ENCODE results near the gene GRIFIN.
"Not testable (repeated sequence)": the region's sequence is repeated elsewhere in the genome, so short reads cannot be mapped to it uniquely, and the experiment has no call there.

GRIFIN gene

GRCh38 chr7:2477447-2478398 lies 1.5 kb upstream of the GRIFIN start:
- peak; percentile 20 for DNase-seq

- no peak for DNase-seq
Observed at GRCh38 chr7:2476776-2477446, 713 bp upstream of the GRIFIN start.

DNA sequence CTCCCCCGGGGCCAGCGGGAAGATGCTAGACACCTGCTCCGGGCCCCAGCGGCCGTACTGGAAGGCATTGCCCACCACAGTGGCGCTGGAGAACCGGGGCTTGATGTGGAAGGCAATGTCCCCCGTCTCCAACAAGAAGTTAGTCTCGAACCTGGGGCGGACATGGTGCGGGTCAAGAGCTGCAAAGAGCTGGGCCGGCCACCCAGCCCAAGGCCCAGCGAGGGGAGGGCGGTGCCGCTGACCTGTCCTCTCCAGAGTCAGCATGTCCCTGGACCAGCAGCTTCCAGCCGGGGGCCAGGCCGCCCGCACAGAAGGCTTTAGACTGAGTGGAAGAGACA lies 551 bp downstream of the GRIFIN start:
- DNase-seq: no peak

DNA sequence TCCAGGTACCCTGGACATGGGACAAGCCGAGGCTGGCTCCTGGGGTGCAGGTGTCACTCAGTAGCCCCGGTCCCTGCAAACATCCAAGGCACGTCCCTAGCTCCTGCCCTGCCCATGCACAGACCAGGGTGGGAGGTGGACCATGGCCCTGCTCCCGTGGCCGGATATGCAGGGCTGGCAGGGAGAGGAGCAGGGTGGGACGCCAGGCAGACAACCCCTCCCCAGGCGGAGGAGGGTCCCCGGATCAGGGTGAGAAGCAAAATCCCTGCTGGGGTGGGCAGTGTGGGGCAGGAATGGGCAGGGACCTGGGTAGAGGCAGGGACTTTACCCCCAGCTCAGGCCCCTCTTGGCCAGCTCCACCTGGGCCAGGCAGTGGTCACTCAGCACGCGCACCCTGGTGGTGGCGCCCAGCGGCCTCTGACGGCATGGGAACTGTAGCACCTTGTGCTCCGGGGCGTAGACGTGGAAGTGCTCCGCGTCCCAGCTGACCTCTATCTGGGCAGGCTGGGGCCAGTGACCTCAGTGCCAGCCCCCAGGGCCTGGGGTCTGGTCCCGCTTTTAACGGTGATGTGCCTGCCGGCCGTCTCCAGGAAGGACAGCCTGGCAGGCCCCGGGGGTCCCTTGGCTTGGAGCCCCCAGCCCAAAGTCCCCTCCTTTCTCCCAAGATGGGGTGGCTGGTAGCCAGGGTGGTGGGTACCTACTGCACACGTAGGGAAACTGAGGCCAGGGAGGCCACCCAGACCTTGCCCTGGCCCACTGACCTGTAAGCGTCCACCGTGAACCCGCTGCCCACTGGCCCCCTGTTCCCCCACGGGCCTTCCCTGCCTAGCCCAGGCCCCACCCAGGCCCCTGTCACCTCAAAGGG lies 1.2 kb downstream of the GRIFIN start:
- DNase-seq: no peak

- no peak for DNase-seq
Observed at GRCh38 chr7:2474224-2474623, 2.0 kb downstream of the GRIFIN start.

- no peak for DNase-seq
Observed at GRCh38 chr7:2473496-2474180, 2.6 kb downstream of the GRIFIN start.

DNA sequence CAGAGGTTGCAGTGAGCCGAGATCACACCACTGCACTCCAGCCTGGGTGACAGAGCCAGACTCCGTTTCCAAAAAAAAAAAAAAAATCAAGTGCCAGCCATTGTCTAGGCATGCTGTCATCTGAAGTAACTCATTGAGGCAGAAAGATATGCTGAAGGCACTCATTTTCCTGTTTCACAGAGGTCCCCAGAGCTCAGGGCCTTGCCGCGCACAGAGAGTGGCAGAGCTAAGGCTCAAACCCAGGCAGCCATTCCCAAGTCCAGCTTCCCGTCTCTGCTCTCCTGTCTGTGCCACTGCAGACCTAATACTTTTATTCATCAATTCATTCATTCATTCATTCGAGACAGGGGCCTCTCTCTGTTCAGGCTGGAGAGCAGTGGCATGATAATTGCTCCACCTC lies 3.5 kb downstream of the GRIFIN start:
- DNase-seq: no peak

DNA sequence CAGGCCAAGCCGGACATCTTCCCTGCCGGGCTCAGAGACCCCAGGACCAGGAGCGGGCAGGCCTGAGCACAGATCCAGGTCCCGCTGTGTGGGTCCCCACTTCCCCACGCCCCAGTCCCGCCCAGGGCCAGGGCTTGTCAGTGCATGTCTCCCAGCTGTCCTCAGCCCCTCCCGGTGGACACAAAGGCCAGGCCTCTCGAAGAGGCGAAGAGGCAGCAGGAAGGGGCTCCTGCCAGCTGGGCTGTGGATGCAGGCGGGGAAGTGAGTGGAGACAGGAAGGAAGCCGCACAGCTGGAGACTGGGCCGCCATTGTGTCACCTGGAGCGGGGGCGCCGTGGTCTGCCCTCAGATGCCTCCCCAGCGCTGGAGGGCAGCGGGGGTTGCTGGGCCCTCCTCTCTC lies 4.8 kb downstream of the GRIFIN start:
- no peak for DNase-seq

DNA sequence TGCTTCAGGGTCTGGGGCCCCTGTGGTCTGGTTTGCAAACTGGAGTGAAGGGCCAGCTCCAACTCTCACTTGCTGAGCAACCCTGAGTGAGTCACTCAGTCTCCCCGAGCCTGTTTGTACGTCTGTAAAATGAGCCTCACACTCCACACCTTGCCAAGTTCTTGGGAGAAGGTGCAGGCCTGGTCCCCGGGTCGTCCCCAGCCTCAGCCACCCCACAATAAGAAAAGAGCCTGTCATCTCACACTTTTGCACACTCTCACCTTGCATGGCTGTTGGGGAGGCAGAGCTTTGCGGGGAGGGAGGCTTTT lies 5.2 kb downstream of the GRIFIN start:
- DNase-seq: no peak

DNA sequence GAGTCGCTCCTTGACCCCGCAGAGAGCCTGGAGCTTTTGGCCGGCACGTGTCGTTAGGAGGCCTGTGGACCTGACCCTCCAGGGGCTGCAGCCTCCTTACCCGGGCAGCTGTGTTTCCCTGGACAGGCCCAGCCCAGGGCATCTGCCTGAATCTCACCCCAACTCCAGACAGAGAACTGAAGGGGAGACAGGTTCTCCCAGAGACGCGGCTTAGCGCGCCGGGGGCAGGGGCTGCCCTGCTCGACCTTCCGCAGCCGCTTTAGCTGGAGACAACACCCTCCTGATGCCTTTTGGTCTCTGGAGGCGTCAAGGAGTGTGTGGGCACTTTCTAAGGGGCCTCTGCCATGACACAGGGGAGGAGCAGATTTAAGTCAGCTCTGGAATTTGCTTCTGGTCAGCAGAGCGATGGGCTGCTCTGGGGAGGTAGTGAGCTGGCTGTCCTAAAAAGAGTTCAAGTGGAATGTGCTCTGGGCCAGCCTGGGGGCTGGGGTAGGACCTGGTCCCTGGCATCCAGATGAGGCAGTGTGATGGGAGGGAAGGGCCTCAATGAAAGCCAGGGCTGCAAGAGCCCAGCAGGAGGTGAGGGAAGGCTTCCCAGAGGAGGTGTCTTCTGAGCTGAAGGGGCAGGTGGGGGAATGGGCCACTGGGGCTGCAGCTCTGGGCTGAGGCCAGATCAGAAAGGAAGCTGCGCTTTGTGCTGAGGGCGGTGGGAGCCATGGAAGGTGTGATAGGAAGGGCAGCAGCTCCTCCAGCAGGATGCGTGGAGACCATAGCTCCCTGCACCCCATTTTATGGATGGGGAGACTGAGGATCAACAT lies 5.8 kb downstream of the GRIFIN start:
- DNase-seq: no peak

DNA sequence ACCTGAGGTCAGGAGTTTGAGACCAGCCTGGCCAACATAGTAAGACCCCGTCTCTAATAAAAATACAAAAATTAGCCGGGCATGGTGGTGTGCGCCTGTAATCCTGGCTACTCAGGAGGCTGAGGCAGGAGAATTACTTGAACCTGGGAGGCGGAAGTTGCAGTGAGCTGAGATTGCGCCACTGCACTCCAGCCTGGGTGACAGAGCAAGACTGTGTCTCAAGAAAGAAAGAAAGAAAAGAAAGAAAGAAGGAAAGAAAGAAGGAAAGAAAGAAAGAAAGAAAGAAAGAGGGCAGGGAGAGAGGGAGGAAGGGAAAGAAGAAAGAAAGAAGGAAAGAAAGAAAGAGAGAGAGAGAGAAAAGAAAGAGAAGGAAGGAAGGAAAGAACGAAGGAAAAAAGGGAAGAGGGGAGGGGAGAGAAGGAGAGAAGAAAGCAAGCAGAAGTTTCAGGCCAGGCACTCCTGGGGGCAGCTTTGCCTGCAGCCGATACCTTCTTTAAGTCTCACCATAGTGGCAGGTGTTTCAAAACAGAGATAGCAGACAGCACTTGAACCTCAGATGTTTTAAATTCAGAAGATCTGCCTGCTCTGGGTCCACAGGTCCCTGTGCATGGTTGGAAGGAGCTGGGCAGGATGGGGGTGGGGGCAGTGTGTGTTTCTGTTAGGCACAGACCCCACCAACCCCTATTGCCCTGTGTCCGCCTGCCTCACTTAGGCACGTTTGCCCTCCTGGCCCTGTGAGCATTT lies 6.6 kb downstream of the GRIFIN start:
- DNase-seq: not testable (repeated sequence)

DNA sequence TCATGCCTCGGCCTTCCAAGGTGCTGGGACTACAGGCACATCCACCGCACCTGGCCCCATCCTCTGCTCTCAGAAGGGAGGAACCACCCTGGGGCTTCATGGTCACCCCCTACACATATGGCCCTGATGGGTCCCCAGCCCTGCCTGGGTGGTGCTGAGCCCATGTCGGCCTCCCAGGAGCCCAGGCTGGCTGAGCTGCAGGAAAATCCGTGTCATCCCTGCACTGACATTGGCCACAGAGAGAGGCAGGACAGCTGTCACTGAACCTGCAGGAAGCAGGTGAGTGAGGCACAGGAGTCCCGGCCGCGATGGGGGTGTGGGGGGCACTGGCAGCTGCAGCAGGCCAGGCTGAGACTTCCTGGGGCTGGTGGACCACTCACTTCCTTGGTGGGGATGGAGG lies 8.0 kb downstream of the GRIFIN start:
- DNase-seq: no peak

DNA sequence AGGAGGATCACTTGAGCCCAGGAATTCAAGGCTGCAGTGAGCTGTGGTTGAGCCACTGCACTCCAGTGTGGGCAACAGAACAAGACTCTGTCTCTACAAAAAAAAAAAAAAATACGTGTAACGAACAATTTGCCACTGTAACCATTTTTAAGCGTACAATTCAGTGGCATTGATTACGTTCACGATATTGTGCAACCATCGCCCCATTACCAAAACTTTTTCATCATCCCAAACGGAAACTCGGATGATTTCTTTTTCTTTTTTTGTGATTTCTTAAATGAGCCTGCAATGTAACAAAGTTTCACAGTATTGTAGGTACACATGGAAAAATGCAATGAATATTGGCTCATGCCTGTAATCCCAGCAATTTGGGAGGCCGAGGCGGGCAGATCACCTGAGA lies 9.5 kb downstream of the GRIFIN start:
- no peak for DNase-seq

- no peak for DNase-seq
Observed at GRCh38 chr7:2465928-2466327, 10.3 kb downstream of the GRIFIN start.

DNA sequence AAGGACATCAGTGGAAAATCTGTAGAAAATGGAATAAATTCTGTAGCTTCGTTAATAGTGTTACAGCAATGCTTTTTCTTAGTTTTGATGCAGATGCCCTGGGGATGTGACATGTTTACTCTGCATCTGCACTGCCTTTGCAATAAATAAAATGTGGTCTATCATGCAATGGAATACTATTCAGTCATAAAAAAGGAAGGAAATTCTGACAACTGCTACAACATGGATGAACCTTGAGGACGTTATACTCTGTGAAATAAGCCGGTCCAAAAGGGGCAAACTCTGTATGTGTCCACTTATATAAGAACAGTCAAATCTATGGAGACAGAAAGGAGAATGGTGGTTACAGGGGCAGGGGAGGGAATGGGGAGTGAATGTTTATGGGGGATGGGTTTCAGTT lies 13.5 kb downstream of the GRIFIN start:
- no peak for DNase-seq

DNA sequence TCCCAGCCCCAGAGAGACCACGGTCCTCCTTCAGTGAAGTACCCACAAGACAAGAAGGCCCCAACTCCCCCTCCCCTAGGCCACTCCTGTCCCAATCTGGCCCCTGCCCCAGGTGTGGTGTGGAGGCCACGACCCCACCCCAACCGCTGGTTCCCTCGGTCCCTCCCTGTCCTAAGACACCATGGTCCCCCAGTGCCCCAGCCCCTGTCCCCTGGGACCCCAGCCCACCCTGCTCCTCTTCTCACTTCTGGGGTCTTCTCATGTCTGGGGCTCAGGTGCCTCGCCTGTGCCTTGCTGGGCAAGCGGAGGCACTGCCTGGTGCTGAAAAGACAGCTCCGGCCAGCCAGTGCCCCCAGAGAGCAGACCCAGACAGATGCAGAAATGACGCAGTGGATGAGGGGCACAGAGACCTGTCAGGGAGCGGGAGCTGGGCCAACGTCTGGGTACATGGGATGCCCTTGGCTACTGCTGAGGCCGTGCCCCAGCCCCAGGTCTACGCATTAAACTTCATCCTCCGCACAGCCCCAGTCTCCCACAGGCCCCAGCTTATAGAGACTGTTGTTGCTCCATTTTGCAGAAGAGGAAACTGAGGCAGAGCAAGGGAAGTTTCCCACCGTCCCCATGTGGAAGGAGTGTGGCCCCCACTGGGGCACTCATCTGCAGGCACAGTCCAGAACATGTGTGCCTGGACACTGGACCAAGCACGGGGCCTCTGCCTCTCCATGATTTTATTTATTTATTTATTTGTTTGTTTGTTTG lies 14.8 kb downstream of the GRIFIN start:
- DNase-seq: no peak

- DNase-seq: no peak
Observed at GRCh38 chr7:2460641-2461040, 15.6 kb downstream of the GRIFIN start.

DNA sequence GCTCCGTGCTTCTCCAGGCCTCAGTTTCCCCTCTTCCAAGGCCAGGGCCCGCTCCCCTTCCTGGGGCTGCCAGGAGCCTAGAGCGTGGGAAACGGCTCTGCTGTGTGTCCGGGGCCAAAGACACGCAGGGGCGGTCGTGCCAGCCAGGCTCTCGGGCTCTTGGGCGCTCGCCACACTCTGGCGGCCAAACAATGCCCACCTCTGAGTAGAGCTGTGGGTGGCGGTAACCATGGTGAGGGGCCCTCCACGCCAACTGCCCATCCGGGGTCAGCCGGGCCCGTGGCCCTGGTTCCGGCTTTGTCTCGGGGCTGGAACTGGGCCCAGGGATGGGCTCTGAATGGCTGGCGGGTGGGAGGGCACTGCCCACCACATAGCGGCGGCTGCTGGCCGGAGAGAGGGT lies 16.0 kb downstream of the GRIFIN start:
- no peak for DNase-seq

GRCh38 chr7:2459674-2460073 lies 16.5 kb downstream of the GRIFIN start:
- no peak for DNase-seq

GRCh38 chr7:2453849-2454248 lies 22.3 kb downstream of the GRIFIN start:
- not testable (repeated sequence) for DNase-seq
